Measurements from ENCODE around the gene NCKAP5.
"Not testable (repeated sequence)": the region's sequence is repeated elsewhere in the genome, so short reads cannot be mapped to it uniquely, and the experiment has no call there.

The NCKAP5 gene

GRCh38 chr2:133253793-133254192 lies 314.5 kb downstream of the NCKAP5 start:
- DNase-seq = no peak

- DNase-seq = no peak
Observed at GRCh38 chr2:133252780-133253355, 315.4 kb downstream of the NCKAP5 start.

GRCh38 chr2:133249362-133249761 lies 318.9 kb downstream of the NCKAP5 start:
- DNase-seq = no peak

GRCh38 chr2:133248264-133248663 lies 320.0 kb downstream of the NCKAP5 start:
- DNase-seq = no peak

GRCh38 chr2:133247631-133248030 lies 320.6 kb downstream of the NCKAP5 start:
- no peak for DNase-seq

- no peak for DNase-seq
Observed at GRCh38 chr2:133241224-133241571, 327.1 kb downstream of the NCKAP5 start.

GRCh38 chr2:133240491-133241223 lies 327.6 kb downstream of the NCKAP5 start:
- DNase-seq = no peak

GRCh38 chr2:133235968-133236367 lies 332.3 kb downstream of the NCKAP5 start:
- DNase-seq = no peak

- no peak for DNase-seq
Observed at GRCh38 chr2:133232556-133232955, 335.7 kb downstream of the NCKAP5 start.

GRCh38 chr2:133231264-133231663 lies 337.0 kb downstream of the NCKAP5 start:
- DNase-seq = no peak

GRCh38 chr2:133229974-133230373 lies 338.3 kb downstream of the NCKAP5 start:
- DNase-seq = no peak

GRCh38 chr2:133223226-133223625 lies 345.0 kb downstream of the NCKAP5 start:
- no peak for DNase-seq

GRCh38 chr2:133221398-133221797 lies 346.9 kb downstream of the NCKAP5 start:
- no peak for DNase-seq

GRCh38 chr2:133218204-133218603 lies 350.1 kb downstream of the NCKAP5 start:
- no peak for DNase-seq

- no peak for DNase-seq
Observed at GRCh38 chr2:133215477-133215876, 352.8 kb downstream of the NCKAP5 start.

GRCh38 chr2:133213651-133214050 lies 354.6 kb downstream of the NCKAP5 start:
- DNase-seq = no peak

GRCh38 chr2:133209325-133209724 lies 358.9 kb downstream of the NCKAP5 start:
- no peak for DNase-seq

GRCh38 chr2:133206666-133207065 lies 361.6 kb downstream of the NCKAP5 start:
- DNase-seq = not testable (repeated sequence)

GRCh38 chr2:133204421-133204820 lies 363.8 kb downstream of the NCKAP5 start:
- DNase-seq = no peak

GRCh38 chr2:133200684-133201421 lies 367.4 kb downstream of the NCKAP5 start:
- no peak for DNase-seq

- DNase-seq = no peak
Observed at GRCh38 chr2:133198678-133199077, 369.6 kb downstream of the NCKAP5 start.

GRCh38 chr2:133197156-133197555 lies 371.1 kb downstream of the NCKAP5 start:
- DNase-seq = no peak

GRCh38 chr2:133194777-133195335 lies 373.4 kb downstream of the NCKAP5 start:
- no peak for DNase-seq

GRCh38 chr2:133194362-133194655 lies 374.0 kb downstream of the NCKAP5 start:
- DNase-seq = no peak

Measured in right forelimb (tissue), 1 donor.